Glutamatergic neuron (in vitro differentiated cells): ENCODE results near the gene GSC2. TPM values are rescaled to one million over a fixed set of nuclear protein-coding genes. Genes with fewer than 3 reads are reported as not detected.
A peak's percentile ranks its signal among the peaks of the same experiment; 100 is the strongest.

ENCODE experiments used
- DNase-seq: peaks from one replicate; pipeline ENCODE4 v3.0.0; 2022
- H3K27ac Mint-ChIP-seq: one replicate; pipeline ENCODE4 v1.8.0; 2020; ENCODE audit warnings: mild to moderate bottlenecking, mixed read lengths, inconsistent platforms; ENCODE audit not compliant: unreplicated experiment
- H3K27me3 Mint-ChIP-seq: one replicate; pipeline ENCODE4 v1.8.0; 2020; ENCODE audit warnings: mild to moderate bottlenecking, moderate library complexity, mixed read lengths, inconsistent platforms; ENCODE audit not compliant: unreplicated experiment
- H3K36me3 Mint-ChIP-seq: one replicate; pipeline ENCODE4 v1.8.0; 2020; ENCODE audit warnings: mild to moderate bottlenecking, mixed read lengths, inconsistent platforms; ENCODE audit not compliant: unreplicated experiment
- H3K4me1 Mint-ChIP-seq: one replicate; pipeline ENCODE4 v1.8.0; 2020; ENCODE audit warnings: mild to moderate bottlenecking, low read depth, mixed read lengths, inconsistent platforms; ENCODE audit not compliant: unreplicated experiment
- H3K4me3 Mint-ChIP-seq: one replicate; pipeline ENCODE4 v1.8.0; 2020; ENCODE audit warnings: mild to moderate bottlenecking, mixed read lengths, inconsistent platforms; ENCODE audit not compliant: unreplicated experiment
- H3K9me3 Mint-ChIP-seq: one replicate; pipeline ENCODE4 v1.8.0; 2020; ENCODE audit warnings: mild to moderate bottlenecking, moderate library complexity, mixed read lengths, inconsistent platforms; ENCODE audit not compliant: unreplicated experiment
- total RNA-seq: library from RNA; stranded (reverse); fragmentation: NEBNext Ultra II Directional; extraction: Animal tissue kit (Norgen Biotek cat#: 25700); gene quantifications from one replicate; pipeline ENCODE4 v1.2.1, GENCODE V29; 2021; ENCODE audit not compliant: unreplicated experiment
- TF ChIP-seq, protein P1 (sequence below): fragments of 200-600 bp; sonication (generic); IDR thresholded peaks from one replicate; pipeline ENCODE4 v1.5.0; 2021; ENCODE audit not compliant: partially characterized antibody, unreplicated experiment

Gene GSC2
- total RNA-seq, 1 donor from 2014 or later, result not detected

DNA sequence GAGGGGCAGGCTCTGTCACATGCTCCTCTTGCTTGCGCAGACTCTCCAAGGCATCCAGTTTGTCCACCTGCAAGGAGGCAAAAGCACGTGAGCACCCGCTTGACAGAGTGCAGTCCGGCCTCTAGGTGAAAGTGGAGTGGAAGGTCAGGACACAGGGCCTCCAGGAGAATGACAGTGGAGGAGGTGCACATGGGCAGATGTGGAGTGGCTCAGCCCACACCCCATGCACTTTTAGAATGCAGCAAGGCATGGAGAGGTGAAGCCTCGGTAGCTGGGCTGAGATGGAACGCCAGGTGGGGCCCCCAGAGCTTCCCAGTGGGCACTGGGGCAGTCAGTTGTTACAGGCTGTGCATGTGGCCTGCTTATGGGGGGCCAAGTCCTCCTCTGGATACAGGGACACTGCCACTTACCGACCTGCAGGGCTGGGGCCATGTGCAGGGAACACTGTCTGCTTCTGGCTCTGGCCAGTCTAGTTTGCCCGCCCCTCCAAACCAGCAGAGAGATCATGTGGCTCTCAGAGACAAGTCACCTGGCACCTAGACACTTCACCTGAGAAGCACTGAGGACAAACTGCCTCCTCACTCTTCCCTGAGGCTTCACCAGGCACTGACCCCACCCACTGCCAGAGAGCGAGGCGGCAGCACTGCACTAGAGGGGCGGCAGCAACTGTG is 30.8 kb upstream of the GSC2 start:
- Mint-ChIP-seq H3K36me3 (no peaks in the 10 kb centered on the region), H3K27me3 (peaks cover 10% of the 10 kb centered on the region), H3K9me3 (no peaks in the 10 kb centered on the region), H3K27ac (no peak overlapping the region), H3K4me3 (no peak overlapping the region), H3K4me1 (peaks cover 6% of the 10 kb centered on the region)
- TF ChIP-seq, protein P1, sequence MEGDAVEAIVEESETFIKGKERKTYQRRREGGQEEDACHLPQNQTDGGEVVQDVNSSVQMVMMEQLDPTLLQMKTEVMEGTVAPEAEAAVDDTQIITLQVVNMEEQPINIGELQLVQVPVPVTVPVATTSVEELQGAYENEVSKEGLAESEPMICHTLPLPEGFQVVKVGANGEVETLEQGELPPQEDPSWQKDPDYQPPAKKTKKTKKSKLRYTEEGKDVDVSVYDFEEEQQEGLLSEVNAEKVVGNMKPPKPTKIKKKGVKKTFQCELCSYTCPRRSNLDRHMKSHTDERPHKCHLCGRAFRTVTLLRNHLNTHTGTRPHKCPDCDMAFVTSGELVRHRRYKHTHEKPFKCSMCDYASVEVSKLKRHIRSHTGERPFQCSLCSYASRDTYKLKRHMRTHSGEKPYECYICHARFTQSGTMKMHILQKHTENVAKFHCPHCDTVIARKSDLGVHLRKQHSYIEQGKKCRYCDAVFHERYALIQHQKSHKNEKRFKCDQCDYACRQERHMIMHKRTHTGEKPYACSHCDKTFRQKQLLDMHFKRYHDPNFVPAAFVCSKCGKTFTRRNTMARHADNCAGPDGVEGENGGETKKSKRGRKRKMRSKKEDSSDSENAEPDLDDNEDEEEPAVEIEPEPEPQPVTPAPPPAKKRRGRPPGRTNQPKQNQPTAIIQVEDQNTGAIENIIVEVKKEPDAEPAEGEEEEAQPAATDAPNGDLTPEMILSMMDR, result no peak
- no peak for DNase-seq

DNA sequence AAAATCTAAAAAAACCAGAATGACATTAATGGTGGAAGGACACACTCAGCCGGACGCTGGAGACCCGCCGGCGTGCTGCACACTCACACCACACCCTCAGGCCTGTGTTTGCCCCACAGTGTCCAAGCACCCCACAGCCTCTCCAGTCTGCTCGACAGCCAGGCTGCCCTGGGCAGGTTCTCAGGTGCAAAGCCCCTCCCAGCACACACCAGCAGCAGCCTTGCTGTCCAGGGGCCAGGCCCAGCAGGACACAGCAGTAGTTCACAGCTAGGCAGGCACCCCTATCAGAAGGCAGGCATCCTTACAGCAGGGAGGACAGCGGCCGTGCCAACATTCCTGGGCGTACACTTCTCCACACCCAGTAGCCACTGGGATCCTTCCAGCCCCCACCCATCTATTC is 30.1 kb upstream of the GSC2 start:
- Mint-ChIP-seq H3K4me3 (no peak overlapping the region), H3K27ac (no peak overlapping the region), H3K4me1 (peaks cover 6% of the 10 kb centered on the region), H3K36me3 (no peaks in the 10 kb centered on the region), H3K27me3 (peaks cover 12% of the 10 kb centered on the region), H3K9me3 (no peaks in the 10 kb centered on the region)
- no peak for DNase-seq
- TF ChIP-seq, protein P1, result no peak

DNA sequence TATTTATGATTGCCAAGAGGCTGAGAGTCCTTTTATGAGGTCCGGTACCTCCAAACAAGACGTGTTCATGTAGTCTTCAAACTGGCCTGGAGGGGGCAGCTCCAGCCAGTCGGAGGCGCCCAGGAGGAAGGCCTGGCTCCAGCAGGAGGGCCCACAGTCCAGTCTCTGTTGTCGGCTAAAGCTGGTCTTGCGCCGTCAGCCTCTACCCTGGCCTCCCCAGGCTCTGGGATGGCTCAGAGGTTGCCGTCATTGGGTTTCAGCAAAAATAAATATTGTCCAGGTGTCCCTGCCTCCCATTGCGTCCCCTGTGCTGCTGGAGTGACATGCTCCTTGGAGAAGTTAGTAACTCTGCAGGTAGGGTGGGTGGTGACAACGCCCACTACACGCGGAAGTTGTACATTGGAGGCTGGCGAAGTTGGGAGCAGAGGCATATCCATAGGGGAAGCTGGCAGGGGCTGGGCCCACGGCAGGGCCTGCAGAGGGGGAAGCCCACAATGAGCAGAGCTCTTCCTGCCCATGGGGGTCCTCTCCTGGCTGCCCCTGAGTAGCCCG is 29.5 kb upstream of the GSC2 start:
- Mint-ChIP-seq H3K9me3 (no peaks in the 10 kb centered on the region), H3K4me1 (peaks cover 6% of the 10 kb centered on the region), H3K27ac (no peak overlapping the region), H3K4me3 (peak overlapping the region; percentile 90), H3K27me3 (peaks cover 10% of the 10 kb centered on the region), H3K36me3 (no peaks in the 10 kb centered on the region)
- TF ChIP-seq, protein P1, result peak; percentile 74
- peak; percentile 80 for DNase-seq

DNA sequence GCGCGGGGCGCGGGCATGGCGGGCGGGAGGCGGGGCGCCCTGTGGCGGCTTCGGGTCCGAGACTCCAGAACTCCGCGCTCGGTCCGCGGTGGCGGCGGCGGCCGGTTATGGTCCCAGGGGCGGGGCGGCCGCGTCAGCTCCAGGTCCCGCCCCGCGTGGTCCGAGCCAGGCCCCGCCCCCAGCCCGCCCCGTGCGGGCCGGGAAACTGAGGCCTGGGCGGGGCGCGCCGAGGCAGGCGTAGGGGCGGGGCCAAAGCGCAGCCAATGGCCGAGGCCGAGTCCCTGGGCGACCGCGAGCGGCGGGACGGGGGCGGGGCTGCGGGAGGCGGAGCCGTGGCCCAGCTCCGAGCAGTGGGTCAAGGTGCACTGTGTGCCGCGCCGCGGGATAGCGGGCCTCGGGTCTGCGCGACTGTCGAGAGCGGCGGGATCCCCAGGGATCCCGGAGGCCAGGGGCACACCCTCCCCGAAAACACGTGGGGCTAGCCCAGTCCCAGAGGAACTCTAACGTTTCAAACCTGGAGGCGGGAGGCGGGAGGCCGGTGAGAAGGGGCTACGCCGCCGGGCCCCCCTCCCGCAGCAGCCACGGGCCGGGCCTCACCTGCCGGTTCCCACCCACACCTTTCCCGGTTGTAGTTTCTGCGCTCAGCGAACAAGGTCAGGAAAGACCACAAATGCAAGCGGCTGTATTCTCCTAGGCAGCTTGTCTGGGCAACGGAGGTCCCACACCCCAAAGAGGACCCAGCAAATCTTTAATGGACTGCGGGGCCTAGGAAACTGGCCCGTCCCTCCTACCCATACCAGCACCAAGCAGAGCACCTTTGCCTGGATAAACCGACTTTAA is 28.8 kb upstream of the GSC2 start, which contains the start of gene SLC25A1:
Gene SLC25A1, minus strand, starts transcription at position 80 of the 840 bp plus-strand sequence. Its CDS starts 63 bp downstream, at position 17.
- H3K4me3 Mint-ChIP-seq, result peak within 1 kb of the TSS; percentile 90
- TF ChIP-seq, protein P1, result no peak
- peaks cover 9% of the 10 kb centered on the region for H3K4me1 Mint-ChIP-seq
- H3K9me3 Mint-ChIP-seq, result no peaks in the 10 kb centered on the region
- peak; percentile 90 for DNase-seq
- H3K27ac Mint-ChIP-seq, result no peak within 1 kb of the TSS
- no peaks in the 10 kb centered on the region for H3K36me3 Mint-ChIP-seq
- H3K27me3 Mint-ChIP-seq, result peaks cover 10% of the 10 kb centered on the region
